Breast epithelium (tissue), 3 donors: ENCODE measurements around the gene PCDH9.

Source experiments
- POLR2A ChIP-seq: fragments of 450-650 bp; IDR thresholded peaks from one replicate; pipeline ENCODE4 v1.6.1; 2016; ENCODE audit warnings: antibody characterized with exemption, mild to moderate bottlenecking, moderate library complexity
- TF ChIP-seq, protein P1 (sequence below), 3 donors: fragments of 450-650 bp; IDR thresholded peaks; one replicate each; pipeline ENCODE4 v1.5.1; 2016 to 2017; ENCODE audit warnings: antibody characterized with exemption in 3 of 3, mild to moderate bottlenecking in 3 of 3, moderate library complexity in 3 of 3

DNA sequence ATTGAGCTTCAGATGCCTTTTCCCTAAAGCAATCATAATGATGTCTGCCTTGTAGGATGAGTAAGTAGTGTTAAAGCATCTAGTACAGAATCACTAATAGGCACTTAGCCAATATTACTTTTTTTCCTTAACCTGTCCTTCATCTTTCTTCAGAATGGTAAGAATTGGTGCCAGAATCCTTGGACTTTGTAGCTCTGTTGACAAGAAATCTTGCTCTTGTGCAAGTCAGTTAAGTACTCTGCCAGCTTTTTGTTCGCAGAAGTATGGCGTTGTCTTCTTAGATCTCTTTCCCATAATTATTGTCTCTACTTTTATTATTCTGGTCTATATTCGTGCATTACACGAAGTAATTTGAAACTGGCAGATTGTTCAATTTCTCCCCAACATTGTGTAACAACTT is 554.5 kb downstream of the PCDH9 start:
- TF ChIP-seq, protein P1, sequence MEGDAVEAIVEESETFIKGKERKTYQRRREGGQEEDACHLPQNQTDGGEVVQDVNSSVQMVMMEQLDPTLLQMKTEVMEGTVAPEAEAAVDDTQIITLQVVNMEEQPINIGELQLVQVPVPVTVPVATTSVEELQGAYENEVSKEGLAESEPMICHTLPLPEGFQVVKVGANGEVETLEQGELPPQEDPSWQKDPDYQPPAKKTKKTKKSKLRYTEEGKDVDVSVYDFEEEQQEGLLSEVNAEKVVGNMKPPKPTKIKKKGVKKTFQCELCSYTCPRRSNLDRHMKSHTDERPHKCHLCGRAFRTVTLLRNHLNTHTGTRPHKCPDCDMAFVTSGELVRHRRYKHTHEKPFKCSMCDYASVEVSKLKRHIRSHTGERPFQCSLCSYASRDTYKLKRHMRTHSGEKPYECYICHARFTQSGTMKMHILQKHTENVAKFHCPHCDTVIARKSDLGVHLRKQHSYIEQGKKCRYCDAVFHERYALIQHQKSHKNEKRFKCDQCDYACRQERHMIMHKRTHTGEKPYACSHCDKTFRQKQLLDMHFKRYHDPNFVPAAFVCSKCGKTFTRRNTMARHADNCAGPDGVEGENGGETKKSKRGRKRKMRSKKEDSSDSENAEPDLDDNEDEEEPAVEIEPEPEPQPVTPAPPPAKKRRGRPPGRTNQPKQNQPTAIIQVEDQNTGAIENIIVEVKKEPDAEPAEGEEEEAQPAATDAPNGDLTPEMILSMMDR (IDR thresholded peaks at IDR 0.05), result no peak
- TF ChIP-seq POLR2A, result no peak
